Subcutaneous adipose tissue (tissue), 4 donors: ENCODE data around the gene UNKL. TPM values are rescaled to one million over a fixed set of nuclear protein-coding genes. Genes with fewer than 3 reads are reported as not detected.

Source experiments
- total RNA-seq, 4 donors: library from RNA; depleted of rRNA; stranded (reverse); fragments of >200 nt; gene quantifications; one replicate each; pipeline ENCODE4 v1.1.0, GENCODE V29; 2016
- TF ChIP-seq, protein P1 (sequence below): fragments of 450-650 bp; IDR thresholded peaks from one replicate; pipeline ENCODE4 v1.5.1; 2016; ENCODE audit warnings: low read depth, mild to moderate bottlenecking, control low read depth, antibody characterized with exemption, moderate library complexity

The UNKL gene
- total RNA-seq, 4 donors from 2014 or later = 14.3 to 49.2 (median 25.9) TPM

DNA sequence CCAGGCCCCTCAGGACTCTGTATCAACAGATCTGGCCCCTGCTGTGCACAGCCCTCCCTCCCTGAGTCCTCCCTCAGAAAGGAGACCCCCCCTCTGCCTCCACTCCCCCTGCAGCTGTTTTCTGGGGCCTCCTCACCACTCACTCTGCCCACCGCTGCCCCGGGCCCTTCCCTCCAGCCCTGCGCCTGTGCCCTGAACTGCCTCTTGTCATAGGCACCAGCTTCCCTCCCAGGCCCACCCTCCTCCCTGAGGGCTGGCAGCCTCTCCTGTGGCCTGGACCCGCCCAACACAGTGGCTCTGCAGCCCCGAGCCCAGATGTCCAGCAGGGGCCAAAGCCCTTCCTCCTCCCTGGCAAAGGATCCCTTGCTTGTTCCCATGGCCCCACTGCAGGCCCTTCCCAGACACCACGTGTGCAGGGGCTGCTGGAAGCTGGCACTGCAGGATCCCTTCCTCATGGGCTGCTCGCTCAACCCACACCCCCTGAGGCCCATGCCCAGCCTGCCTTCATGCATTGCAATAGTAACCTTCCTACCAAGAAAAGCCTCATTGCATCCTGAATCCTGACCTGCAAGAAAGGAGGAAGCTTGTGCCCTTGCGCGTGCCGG is 37.0 kb downstream of the UNKL start:
- TF ChIP-seq, protein P1, sequence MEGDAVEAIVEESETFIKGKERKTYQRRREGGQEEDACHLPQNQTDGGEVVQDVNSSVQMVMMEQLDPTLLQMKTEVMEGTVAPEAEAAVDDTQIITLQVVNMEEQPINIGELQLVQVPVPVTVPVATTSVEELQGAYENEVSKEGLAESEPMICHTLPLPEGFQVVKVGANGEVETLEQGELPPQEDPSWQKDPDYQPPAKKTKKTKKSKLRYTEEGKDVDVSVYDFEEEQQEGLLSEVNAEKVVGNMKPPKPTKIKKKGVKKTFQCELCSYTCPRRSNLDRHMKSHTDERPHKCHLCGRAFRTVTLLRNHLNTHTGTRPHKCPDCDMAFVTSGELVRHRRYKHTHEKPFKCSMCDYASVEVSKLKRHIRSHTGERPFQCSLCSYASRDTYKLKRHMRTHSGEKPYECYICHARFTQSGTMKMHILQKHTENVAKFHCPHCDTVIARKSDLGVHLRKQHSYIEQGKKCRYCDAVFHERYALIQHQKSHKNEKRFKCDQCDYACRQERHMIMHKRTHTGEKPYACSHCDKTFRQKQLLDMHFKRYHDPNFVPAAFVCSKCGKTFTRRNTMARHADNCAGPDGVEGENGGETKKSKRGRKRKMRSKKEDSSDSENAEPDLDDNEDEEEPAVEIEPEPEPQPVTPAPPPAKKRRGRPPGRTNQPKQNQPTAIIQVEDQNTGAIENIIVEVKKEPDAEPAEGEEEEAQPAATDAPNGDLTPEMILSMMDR = no peak

- TF ChIP-seq, protein P1 = no peak
Observed at GRCh38 chr16:1375741-1376410, 38.6 kb downstream of the UNKL start.

DNA sequence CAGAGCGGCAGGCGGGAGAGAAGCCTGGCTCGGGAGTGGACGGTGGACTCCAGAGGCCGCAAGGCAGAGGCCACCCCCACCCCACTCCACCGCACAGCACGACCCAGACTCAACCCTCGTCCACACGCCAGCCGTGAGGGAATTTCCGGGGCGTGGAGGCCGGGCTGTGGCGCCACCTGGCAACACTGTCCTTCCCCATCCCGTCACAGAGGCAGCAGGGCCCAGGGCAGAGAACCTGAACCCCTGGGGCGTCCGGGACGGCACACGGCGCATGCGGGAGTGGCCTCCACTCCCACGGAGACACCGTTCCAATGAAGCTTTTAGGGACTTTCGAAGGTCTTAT is 39.2 kb downstream of the UNKL start:
- TF ChIP-seq, protein P1 = no peak

DNA sequence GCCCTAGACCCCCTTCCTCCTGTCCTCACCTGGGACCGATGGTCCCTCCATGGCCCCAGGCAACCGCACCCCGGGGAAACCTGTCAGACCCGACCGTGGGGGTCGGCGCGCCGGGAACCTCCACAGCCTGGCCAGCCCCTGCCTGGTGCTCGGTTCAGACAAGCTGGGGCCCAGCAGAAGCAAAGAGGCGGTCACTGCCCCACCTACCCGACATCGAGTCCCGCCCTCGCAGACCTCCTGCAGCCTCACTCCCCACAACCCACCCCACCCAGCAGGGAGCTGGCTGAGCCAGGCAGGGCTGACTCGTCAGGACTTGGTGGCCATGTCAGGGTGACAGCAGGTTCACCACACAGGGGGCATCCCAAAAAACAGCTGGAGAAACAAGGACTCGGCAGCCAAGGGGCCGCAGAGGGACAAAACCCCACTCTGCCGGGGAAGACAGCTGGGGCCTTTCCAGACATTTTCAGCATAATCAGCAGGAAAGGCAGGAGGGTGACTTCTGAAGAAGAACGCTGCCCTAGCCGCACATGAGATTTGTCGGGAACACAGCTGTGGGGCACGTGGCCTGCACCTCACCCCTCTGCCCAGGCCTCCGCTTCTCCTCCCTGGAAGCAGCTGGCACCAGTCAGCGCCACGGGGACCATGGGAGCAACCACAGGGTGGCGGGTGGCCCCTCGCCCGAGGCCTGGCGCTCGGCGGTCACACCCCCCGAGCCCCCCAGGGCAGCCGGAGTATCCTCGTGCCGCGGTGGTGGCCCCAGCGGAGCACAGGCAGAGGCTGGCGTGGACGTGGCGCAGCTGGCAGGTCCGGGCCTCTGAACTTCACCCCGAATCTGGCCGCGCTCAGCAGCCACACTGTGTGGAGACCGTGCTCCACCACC is 39.8 kb downstream of the UNKL start:
- TF ChIP-seq, protein P1 = no peak

DNA sequence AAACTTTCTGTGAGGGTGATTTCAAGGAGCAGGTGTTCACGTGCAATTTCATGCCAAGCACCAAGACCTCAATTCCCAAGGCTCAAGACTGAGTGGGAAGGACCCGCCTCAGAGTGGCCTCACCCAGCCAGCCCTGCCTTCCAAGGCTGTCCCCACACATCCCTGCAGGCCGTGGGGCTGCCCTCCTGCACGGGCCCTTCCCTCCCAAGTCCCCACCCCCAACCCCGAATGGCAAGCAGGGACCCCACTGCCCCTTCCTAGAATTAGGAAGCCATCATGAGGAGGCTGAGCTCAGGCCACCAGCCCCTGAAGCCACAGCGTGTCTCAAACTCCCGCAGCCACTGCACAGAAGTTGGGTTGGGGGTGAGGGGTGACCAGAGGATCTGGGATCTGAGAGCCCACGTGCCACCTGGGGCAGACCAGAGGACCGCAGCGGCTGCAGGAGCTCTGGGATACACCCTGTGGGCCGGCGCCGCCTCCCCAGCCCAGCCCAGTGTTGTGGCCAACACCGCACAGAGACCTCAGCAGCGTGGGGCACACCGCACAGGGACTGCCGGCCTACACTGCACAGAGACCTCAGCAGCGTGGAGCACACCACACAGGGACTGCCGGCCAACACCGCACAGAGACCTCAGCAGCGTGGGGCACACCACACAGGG is 42.1 kb downstream of the UNKL start:
- TF ChIP-seq, protein P1 = no peak

DNA sequence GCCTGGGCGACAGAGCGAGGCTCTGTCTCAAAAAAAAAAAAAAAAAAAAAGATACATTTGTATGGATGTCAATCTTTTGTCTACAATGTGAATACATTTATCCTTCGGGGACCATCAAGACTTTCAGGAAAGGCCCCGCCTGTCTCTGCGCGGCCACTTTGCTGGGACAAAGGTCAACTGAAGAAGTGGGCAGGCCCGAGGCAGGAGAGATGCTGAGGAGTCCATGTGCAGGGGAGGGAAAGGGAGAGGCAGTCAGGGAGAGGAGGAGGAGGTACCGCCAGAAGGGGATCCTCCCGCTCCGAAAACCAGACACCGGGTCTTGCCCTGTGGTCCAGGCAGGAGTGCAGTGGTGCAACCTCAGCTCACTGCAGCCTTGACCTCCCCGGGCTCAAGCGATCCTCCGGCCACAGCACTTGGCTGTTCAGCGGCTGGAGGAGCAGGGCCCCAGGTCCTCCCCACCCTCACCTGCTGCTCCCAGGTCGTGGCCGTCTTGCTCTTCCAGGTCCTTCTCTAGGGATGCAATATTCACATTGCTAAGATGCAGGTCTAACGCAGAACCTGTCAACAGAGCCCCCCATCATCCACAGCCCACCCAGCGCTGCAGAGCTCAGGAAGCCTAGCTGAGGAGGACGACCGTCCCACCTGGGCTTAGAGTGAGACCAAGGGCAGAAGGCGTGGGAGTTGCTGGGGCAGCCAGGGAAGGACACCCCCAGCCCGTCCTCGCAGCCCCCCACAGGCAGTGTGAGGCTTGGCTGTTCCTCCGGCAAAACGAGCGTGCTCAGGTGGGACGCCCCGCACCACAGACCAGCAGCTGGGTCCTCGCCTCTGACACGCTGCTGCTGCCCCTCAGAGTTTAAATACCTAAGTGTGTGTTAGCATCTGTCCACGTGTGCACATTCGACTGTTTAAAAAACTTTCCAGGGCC is 43.2 kb downstream of the UNKL start:
- TF ChIP-seq, protein P1 = no peak
